A549 (cell line): Measurements from ENCODE around the gene EFHD2. TPM values are rescaled to one million over a fixed set of nuclear protein-coding genes. Genes with fewer than 3 reads are reported as not detected.

Experiments
- ATAC-seq, 2 experiments: fragments of 200-7000 bp in 1 of 2; fragments of >200 bp in 1 of 2; cut with Nextera tagmentation in 1 of 2; cut with Tn5 transposase in 1 of 2; 3 replicates each; pipeline versions ENCODE4 v1.8.0 to v1.9.1; 2018 to 2020; ENCODE audit warnings: mild to moderate bottlenecking in 1 of 2, moderate library complexity in 1 of 2
- CTCF ChIA-PET: fragments of 300-600 bp; sonication (Branson Sonifier 250); formaldehyde crosslinking; extraction: SDS; loops from one replicate; lab custom pipeline; 2021; ENCODE audit warnings: antibody characterized with exemption, inconsistent platforms; lab: Yijun Ruan, JAX
- POLR2A ChIA-PET: fragments of 350-600 bp; formaldehyde crosslinking; extraction: SDS; loops from one replicate; lab custom pipeline; 2021; ENCODE audit warnings: antibody characterized with exemption, inconsistent platforms; lab: Yijun Ruan, JAX
- DNase-seq, 2 experiments: peaks; one replicate each; pipeline versions ENCODE4 v3.0.0 to v3.0.0-alpha.2; 2011 to 2016; ENCODE audit warnings: low read depth in 1 of 2, low spot score in 1 of 2
- FAIRE-seq: peaks from 2 replicates; lab custom pipeline; 2011; peaks lifted over from hg19 to GRCh38; lab: Jason Lieb, UNC
- H3K27ac ChIP-seq, 2 experiments: fragments of >200 bp; sonication (Bioruptor Twin); formaldehyde crosslinking; 3 replicates each; pipeline ENCODE4 v1.5.1; 2016 to 2017
- H3K4me1 ChIP-seq: fragments of >200 bp; sonication (Bioruptor Twin); formaldehyde crosslinking; 3 replicates; pipeline ENCODE4 v1.6.1; 2016
- H3K4me2 ChIP-seq: fragments of >200 bp; sonication (Bioruptor Twin); formaldehyde crosslinking; 3 replicates; pipeline ENCODE4 v1.6.1; 2016
- H3K4me3 ChIP-seq: fragments of >200 bp; sonication (Bioruptor Twin); formaldehyde crosslinking; 3 replicates; pipeline ENCODE4 v1.5.1; 2016
- H3K9me3 ChIP-seq: fragments of >200 bp; sonication (Bioruptor Twin); formaldehyde crosslinking; 3 replicates; pipeline ENCODE4 v1.6.1; 2016
- FOSB ChIP-seq: fragments of 250-450 bp; sonication (Bioruptor Pico); IDR thresholded peaks from 2 replicates; pipeline ENCODE4 v1.5.0; 2020; ENCODE audit warnings: mild to moderate bottlenecking, moderate library complexity
- PBX3 ChIP-seq: IDR thresholded peaks from 2 replicates; pipeline ENCODE4 v1.6.1; 2012
- POLR2A ChIP-seq: IDR thresholded peaks from 2 replicates; pipeline ENCODE4 v1.6.1; 2012; ENCODE audit warnings: mild to moderate bottlenecking, low read length
- SMC3 ChIP-seq: fragments of >200 bp; sonication (Bioruptor Twin); formaldehyde crosslinking; IDR thresholded peaks from 3 replicates; pipeline ENCODE4 v1.6.1; 2018; ENCODE audit warnings: inconsistent platforms
- USF2 ChIP-seq: fragments of 450-650 bp; IDR thresholded peaks from 2 replicates; pipeline ENCODE4 v1.6.1; 2014; ENCODE audit warnings: antibody characterized with exemption
- WGBS: methylation state at CpG from one replicate; pipeline ENCODE4 v1.1.6; 2017; ENCODE audit errors: missing lambda C conversion rate; 5-methylcytosine and 5-hydroxymethylcytosine counted together
- polyA plus RNA-seq, 4 experiments: library from polyadenylated mRNA; depleted of rRNA in 3 of 4; stranded (reverse); fragments of >200 nt; fragmentation: RNase III in 1 of 4; extraction: RNeasy Plus Mini Kit Qiagen cat#74134 plus additional on column Dnase treatment in 1 of 4; gene quantifications; 2 replicates in 3 of 4; 3 replicates in 1 of 4; pipeline ENCODE4 v1.2.3, GENCODE V29; 2011 to 2017

EFHD2 gene
- polyA plus RNA-seq, 2 of the 4 experiments (the other 2 are of a cell fraction), result 33.1 to 96.2 TPM

GRCh38 chr1:15476927-15477326 is 67.2 kb downstream of the EFHD2 start:
- POLR2A ChIA-PET, result no interaction called here
- CTCF ChIA-PET, result no interaction called here
- DNase-seq (no peak), ATAC-seq (no peak), FAIRE-seq (no peak)
- TF ChIP-seq USF2, result no peak
- no peak for TF ChIP-seq PBX3
- no peak for TF ChIP-seq SMC3
- no peak for TF ChIP-seq FOSB (CRISPR knock-in tag)
- no peaks in the 10 kb centered on the region for H3K9me3 ChIP-seq
- H3K4me3 ChIP-seq, result no peak overlapping the region
- H3K4me2 ChIP-seq, result no peak overlapping the region
- no peak overlapping the region for H3K27ac ChIP-seq
- H3K4me1 ChIP-seq, result no peaks in the 10 kb centered on the region
- WGBS, result 89% methylated on average over 3 of the region's 3 CpGs

- ChIA-PET POLR2A (no interaction called here), CTCF (no interaction called here)
- ATAC-seq, result no peak
- H3K27ac ChIP-seq, result no peak overlapping the region
- TF ChIP-seq POLR2A, result no peak
- no peak for DNase-seq
- no peaks in the 10 kb centered on the region for H3K9me3 ChIP-seq
- H3K4me1 ChIP-seq, result no peaks in the 10 kb centered on the region
- no peak overlapping the region for H3K4me2 ChIP-seq
- no peak for FAIRE-seq
- 88% methylated on average over 5 of the region's 5 CpGs for WGBS
- H3K4me3 ChIP-seq, result no peak overlapping the region
Measured at GRCh38 chr1:15477646-15478212, 68.0 kb downstream of the EFHD2 start.

Other genes with a start within 250 kb of the EFHD2 start
- gene FHAD1, start 162.7 kb upstream of the EFHD2 start, polyA plus RNA-seq (2011; rRNA removed), result 0.28 and 0.31 TPM in 2 replicates
- gene FHAD1, start 162.7 kb upstream of the EFHD2 start, polyA plus RNA-seq (2017; fragmentation: RNase III; extraction: RNeasy Plus Mini Kit Qiagen cat#74134 plus additional on column Dnase treatment), result 0.32 to 0.45 TPM (median 0.37 TPM) in 3 replicates
- 0.14 and 0.52 TPM in 2 replicates for gene CTRC, start 28.6 kb downstream of the EFHD2 start, polyA plus RNA-seq (2011; rRNA removed)
- gene CTRC, start 28.6 kb downstream of the EFHD2 start, polyA plus RNA-seq (2017; fragmentation: RNase III; extraction: RNeasy Plus Mini Kit Qiagen cat#74134 plus additional on column Dnase treatment), result 0.14 to 0.25 TPM (median 0.18 TPM) in 3 replicates
- not detected in 2 replicates for gene CELA2A, start 46.8 kb downstream of the EFHD2 start, polyA plus RNA-seq (2011; rRNA removed)
- gene CELA2A, start 46.8 kb downstream of the EFHD2 start, polyA plus RNA-seq (2017; fragmentation: RNase III; extraction: RNeasy Plus Mini Kit Qiagen cat#74134 plus additional on column Dnase treatment), result not detected in 3 replicates
- gene CELA2B, start 66.2 kb downstream of the EFHD2 start, polyA plus RNA-seq (2011; rRNA removed), result not detected in 2 replicates
- gene CELA2B, start 66.2 kb downstream of the EFHD2 start, polyA plus RNA-seq (2017; fragmentation: RNase III; extraction: RNeasy Plus Mini Kit Qiagen cat#74134 plus additional on column Dnase treatment), result not detected in 3 replicates
- 16.1 and 19.6 TPM in 2 replicates for gene CASP9, start 114.3 kb downstream of the EFHD2 start, polyA plus RNA-seq (2011; rRNA removed)
- gene CASP9, start 114.3 kb downstream of the EFHD2 start, polyA plus RNA-seq (2017; fragmentation: RNase III; extraction: RNeasy Plus Mini Kit Qiagen cat#74134 plus additional on column Dnase treatment), result 11.0 to 13.3 TPM (median 11.6 TPM) in 3 replicates
- gene DNAJC16, start 117.0 kb downstream of the EFHD2 start, polyA plus RNA-seq (2011; rRNA removed), result 12.5 and 15.3 TPM in 2 replicates
- gene DNAJC16, start 117.0 kb downstream of the EFHD2 start, polyA plus RNA-seq (2017; fragmentation: RNase III; extraction: RNeasy Plus Mini Kit Qiagen cat#74134 plus additional on column Dnase treatment), result 4.6 to 5.5 TPM (median 4.9 TPM) in 3 replicates
- gene AGMAT, start 175.2 kb downstream of the EFHD2 start, polyA plus RNA-seq (2011; rRNA removed), result 10.3 and 10.7 TPM in 2 replicates
- 11.9 to 13.1 TPM (median 12.9 TPM) in 3 replicates for gene AGMAT, start 175.2 kb downstream of the EFHD2 start, polyA plus RNA-seq (2017; fragmentation: RNase III; extraction: RNeasy Plus Mini Kit Qiagen cat#74134 plus additional on column Dnase treatment)
- gene DDI2, start 207.6 kb downstream of the EFHD2 start, polyA plus RNA-seq (2011; rRNA removed), result 8.6 and 11.1 TPM in 2 replicates
- 5.5 to 7.0 TPM (median 6.3 TPM) in 3 replicates for gene DDI2, start 207.6 kb downstream of the EFHD2 start, polyA plus RNA-seq (2017; fragmentation: RNase III; extraction: RNeasy Plus Mini Kit Qiagen cat#74134 plus additional on column Dnase treatment)